ENCODE results near the gene GP9. TPM values are rescaled to one million over a fixed set of nuclear protein-coding genes. Genes with fewer than 3 reads are reported as not detected.

The GP9 gene
- total and polyA plus RNA-seq, 3 donors from 2014 or later, result 1.4 to 2.1 (median 1.7) TPM

DNA sequence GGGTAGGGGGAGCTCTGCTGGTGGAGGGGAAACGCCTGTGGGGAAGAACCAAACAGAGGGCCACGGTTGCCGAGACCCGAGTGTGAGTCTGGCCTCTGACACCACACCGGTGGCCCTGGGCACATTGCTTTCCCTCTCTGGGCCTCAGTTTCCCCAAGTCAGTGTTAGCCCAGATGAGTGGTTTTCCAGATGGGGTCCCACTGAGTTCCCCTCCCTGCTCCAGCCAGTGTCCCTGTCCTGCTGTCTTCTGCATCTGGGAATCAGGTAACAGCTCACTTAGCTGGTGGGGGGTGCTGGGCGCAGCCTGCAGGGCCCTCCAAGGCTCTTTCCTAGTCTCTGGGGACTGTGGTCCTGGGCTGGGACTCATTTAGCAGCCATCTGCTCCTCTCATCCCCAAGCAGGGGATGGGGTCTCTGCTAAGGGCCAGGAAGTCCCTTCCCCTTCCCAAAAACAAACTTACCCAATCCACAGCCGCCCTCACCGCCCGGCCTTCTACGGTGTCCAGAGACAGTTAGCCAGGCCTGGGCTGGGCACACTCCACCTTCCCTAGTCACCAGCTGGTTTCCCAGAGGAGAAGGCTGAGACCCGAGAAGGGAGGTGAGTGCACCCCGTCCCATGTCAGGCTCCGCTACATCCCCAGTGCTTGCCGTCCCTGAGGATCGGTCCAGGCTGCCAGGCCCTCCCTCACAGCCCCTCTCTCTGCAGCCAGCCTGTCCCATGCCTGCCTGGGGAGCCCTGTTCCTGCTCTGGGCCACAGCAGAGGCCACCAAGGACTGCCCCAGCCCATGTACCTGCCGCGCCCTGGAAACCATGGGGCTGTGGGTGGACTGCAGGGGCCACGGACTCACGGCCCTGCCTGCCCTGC is 676 bp downstream of the GP9 start:
- no peaks in the 10 kb centered on the region for H3K27me3 ChIP-seq
- H3K4me1 ChIP-seq, result peaks cover 3% of the 10 kb centered on the region
- no peaks in the 10 kb centered on the region for H3K9me3 ChIP-seq
- no peak for DNase-seq
- H3K4me3 ChIP-seq, result no peak overlapping the region
- TF ChIP-seq, protein P1, sequence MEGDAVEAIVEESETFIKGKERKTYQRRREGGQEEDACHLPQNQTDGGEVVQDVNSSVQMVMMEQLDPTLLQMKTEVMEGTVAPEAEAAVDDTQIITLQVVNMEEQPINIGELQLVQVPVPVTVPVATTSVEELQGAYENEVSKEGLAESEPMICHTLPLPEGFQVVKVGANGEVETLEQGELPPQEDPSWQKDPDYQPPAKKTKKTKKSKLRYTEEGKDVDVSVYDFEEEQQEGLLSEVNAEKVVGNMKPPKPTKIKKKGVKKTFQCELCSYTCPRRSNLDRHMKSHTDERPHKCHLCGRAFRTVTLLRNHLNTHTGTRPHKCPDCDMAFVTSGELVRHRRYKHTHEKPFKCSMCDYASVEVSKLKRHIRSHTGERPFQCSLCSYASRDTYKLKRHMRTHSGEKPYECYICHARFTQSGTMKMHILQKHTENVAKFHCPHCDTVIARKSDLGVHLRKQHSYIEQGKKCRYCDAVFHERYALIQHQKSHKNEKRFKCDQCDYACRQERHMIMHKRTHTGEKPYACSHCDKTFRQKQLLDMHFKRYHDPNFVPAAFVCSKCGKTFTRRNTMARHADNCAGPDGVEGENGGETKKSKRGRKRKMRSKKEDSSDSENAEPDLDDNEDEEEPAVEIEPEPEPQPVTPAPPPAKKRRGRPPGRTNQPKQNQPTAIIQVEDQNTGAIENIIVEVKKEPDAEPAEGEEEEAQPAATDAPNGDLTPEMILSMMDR (IDR thresholded peaks at IDR 0.05), result no peak
- TF ChIP-seq POLR2A (IDR thresholded peaks at IDR 0.05), result no peak
- intact Hi-C loops (cut with DNase I; ENCODE audit: low total_unique reads), result no loop called here
- 87 to 94% methylated on average over 13 to 19 of the region's 19 CpGs for WGBS, 2 donors
- H3K27ac ChIP-seq, result no peak overlapping the region
- H3K36me3 ChIP-seq (ENCODE audit: low read depth, missing control alignments), result no peaks in the 10 kb centered on the region

DNA sequence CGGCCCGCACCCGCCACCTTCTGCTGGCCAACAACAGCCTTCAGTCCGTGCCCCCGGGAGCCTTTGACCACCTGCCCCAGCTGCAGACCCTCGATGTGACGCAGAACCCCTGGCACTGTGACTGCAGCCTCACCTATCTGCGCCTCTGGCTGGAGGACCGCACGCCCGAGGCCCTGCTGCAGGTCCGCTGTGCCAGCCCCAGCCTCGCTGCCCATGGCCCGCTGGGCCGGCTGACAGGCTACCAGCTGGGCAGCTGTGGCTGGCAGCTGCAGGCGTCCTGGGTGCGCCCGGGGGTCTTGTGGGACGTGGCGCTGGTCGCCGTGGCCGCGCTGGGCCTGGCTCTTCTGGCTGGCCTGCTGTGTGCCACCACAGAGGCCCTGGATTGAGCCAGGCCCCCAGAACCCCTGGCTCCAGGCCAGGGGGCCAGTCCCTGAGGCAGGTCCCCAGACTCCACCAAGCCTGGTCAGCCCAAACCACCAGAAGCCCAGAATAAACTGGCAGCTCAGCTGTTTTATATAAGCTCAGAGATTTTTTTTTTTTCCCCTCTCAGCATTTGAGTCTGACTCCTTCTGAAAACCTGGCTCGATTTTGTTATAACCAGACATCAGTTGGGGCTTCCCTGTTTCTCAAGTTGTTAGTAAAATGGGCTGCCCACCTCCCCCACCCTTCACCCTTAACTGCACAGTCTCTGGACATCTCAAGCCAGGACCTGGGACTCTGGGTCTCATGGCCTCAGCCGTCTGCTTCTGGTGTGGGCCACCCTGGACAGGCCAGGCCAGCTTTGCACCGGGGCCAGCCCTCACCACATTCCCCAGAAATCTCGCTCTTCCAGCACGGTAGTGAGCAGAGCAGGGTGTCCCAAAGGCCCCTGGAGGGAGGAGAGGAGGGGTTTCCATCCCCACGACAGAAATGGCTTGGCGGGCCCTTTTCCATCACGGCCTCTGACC is 1.6 kb downstream of the GP9 start:
- no peak for DNase-seq
- no peak overlapping the region for H3K27ac ChIP-seq
- H3K36me3 ChIP-seq (ENCODE audit: low read depth, missing control alignments), result no peaks in the 10 kb centered on the region
- no peaks in the 10 kb centered on the region for H3K27me3 ChIP-seq
- TF ChIP-seq POLR2A (IDR thresholded peaks at IDR 0.05), result no peak
- TF ChIP-seq, protein P1 (IDR thresholded peaks at IDR 0.05), result no peak
- 89 to 92% methylated on average over 12 to 28 of the region's 32 CpGs for WGBS, 2 donors
- H3K9me3 ChIP-seq, result no peaks in the 10 kb centered on the region
- H3K4me3 ChIP-seq, result no peak overlapping the region
- intact Hi-C loops (cut with DNase I; ENCODE audit: low total_unique reads), result no loop called here
- peaks cover 3% of the 10 kb centered on the region for H3K4me1 ChIP-seq

- intact Hi-C loops (cut with DNase I; ENCODE audit: low total_unique reads), result no loop called here
- no peaks in the 10 kb centered on the region for H3K36me3 ChIP-seq (ENCODE audit: low read depth, missing control alignments)
- 86 to 90% methylated on average over 10 of the region's 10 CpGs for WGBS, 2 donors
- no peaks in the 10 kb centered on the region for H3K9me3 ChIP-seq
- H3K27me3 ChIP-seq, result no peaks in the 10 kb centered on the region
- no peak for DNase-seq
- no peak overlapping the region for H3K4me3 ChIP-seq
- H3K4me1 ChIP-seq, result peaks cover 5% of the 10 kb centered on the region
- no peak for TF ChIP-seq POLR2A (IDR thresholded peaks at IDR 0.05)
- TF ChIP-seq, protein P1 (IDR thresholded peaks at IDR 0.05), result no peak
- no peak overlapping the region for H3K27ac ChIP-seq
Measured at GRCh38 chr3:129063091-129063640, 2.6 kb downstream of the GP9 start.

- H3K4me1 ChIP-seq, result peaks cover 9% of the 10 kb centered on the region
- no peaks in the 10 kb centered on the region for H3K36me3 ChIP-seq (ENCODE audit: low read depth, missing control alignments)
- no peaks in the 10 kb centered on the region for H3K9me3 ChIP-seq
- WGBS, 2 donors, result 96 to 97% methylated on average over 12 to 15 of the region's 15 CpGs
- no peak for DNase-seq
- H3K4me3 ChIP-seq, result no peak overlapping the region
- intact Hi-C loops (cut with DNase I; ENCODE audit: low total_unique reads), result no loop called here
- H3K27ac ChIP-seq, result no peak overlapping the region
- H3K27me3 ChIP-seq, result no peaks in the 10 kb centered on the region
- TF ChIP-seq POLR2A (IDR thresholded peaks at IDR 0.05), result no peak
Measured at GRCh38 chr3:129063841-129064482, 3.4 kb downstream of the GP9 start.

Measured in testis (tissue), 3 donors.